MCF 10A (cell line): Measurements from ENCODE around the gene PRRX2. TPM values are rescaled to one million over a fixed set of nuclear protein-coding genes. Genes with fewer than 3 reads are reported as not detected.
A peak's percentile ranks its signal among the peaks of the same experiment; 100 is the strongest.

Experiments used
- BruUV-seq: library from RNA; stranded (reverse); fragments of 400-500 nt; replicated peaks from 2 replicates; lab custom pipeline; 2021; lab: Mats Ljungman, UMichigan
- CTCF ChIA-PET: fragments of 300-600 bp; sonication (Branson Sonifier 250); formaldehyde crosslinking; extraction: SDS; loops from one replicate; lab custom pipeline; 2021; ENCODE audit warnings: antibody characterized with exemption, inconsistent platforms; lab: Yijun Ruan, JAX
- POLR2A ChIA-PET: fragments of 300-600, 350-650 bp; sonication (Branson Sonifier 250); formaldehyde crosslinking; extraction: SDS; loops from one replicate; lab custom pipeline; 2020; ENCODE audit warnings: antibody characterized with exemption, inconsistent platforms; lab: Yijun Ruan, JAX
- DNase-seq: peaks from one replicate; pipeline ENCODE4 v3.0.0-alpha.2; 2018; ENCODE audit not compliant: unreplicated experiment
- H3K27ac Mint-ChIP-seq: one replicate; pipeline ENCODE4 v1.8.0; 2022; ENCODE audit warnings: mild to moderate bottlenecking, low read depth, mixed read lengths; ENCODE audit not compliant: unreplicated experiment
- H3K27me3 Mint-ChIP-seq: one replicate; pipeline ENCODE4 v1.8.0; 2022; ENCODE audit warnings: mixed read lengths; ENCODE audit not compliant: insufficient read depth, unreplicated experiment
- H3K36me3 Mint-ChIP-seq: one replicate; pipeline ENCODE4 v1.8.0; 2022; ENCODE audit warnings: mild to moderate bottlenecking, moderate library complexity, mixed read lengths; ENCODE audit not compliant: insufficient read depth, unreplicated experiment
- H3K4me1 Mint-ChIP-seq: one replicate; pipeline ENCODE4 v1.8.0; 2022; ENCODE audit warnings: mixed read lengths; ENCODE audit not compliant: insufficient read depth, unreplicated experiment
- H3K4me3 Mint-ChIP-seq: one replicate; pipeline ENCODE4 v1.8.0; 2022; ENCODE audit warnings: mild to moderate bottlenecking, moderate library complexity, mixed read lengths; ENCODE audit not compliant: unreplicated experiment
- H3K9me3 Mint-ChIP-seq: one replicate; pipeline ENCODE4 v1.8.0; 2022; ENCODE audit warnings: mixed read lengths; ENCODE audit not compliant: unreplicated experiment
- CTCF ChIP-seq: fragments of 200-600 bp; IDR thresholded peaks from one replicate; pipeline ENCODE4 v1.8.0; 2022; ENCODE audit warnings: antibody characterized with exemption, mild to moderate bottlenecking; ENCODE audit not compliant: unreplicated experiment
- intact Hi-C: fragments of 100-400 bp; cut with micrococcal nuclease; formaldehyde crosslinking; loops from 2 replicates; pipeline ENCODE4 v1.14.1; 2022
- total RNA-seq: library from RNA; stranded (reverse); gene quantifications from 2 replicates; pipeline ENCODE4 v1.2.3, GENCODE V29; 2022

PRRX2 gene
- total RNA-seq, 1 experiment from 2014 or later = not detected

- no peaks in the 10 kb centered on the region for H3K27me3 Mint-ChIP-seq
- DNase-seq = peak; percentile 84
- peaks cover 59% of the 10 kb centered on the region for H3K36me3 Mint-ChIP-seq
- H3K4me3 Mint-ChIP-seq = no peak overlapping the region
- TF ChIP-seq CTCF = peak; percentile 95
- no peak overlapping the region for H3K27ac Mint-ChIP-seq
- peaks cover 26% of the 10 kb centered on the region for H3K4me1 Mint-ChIP-seq
- H3K9me3 Mint-ChIP-seq = no peaks in the 10 kb centered on the region
- ChIA-PET CTCF (interaction anchor here (0.6 to 9.2 kb wide), 15 partner anchors 9 to 797 kb away, joined by 3 to 145 read pairs (median 4); partner anchors contain the start of gene PTGES), POLR2A (interaction anchor here (0.6 to 6.8 kb wide), 14 partner anchors 9 to 97 kb away, joined by 3 to 92 read pairs (median 5); partner anchors contain the start of genes ASB6 and PTGES)
- intact Hi-C loops = loop anchor here (1.0 kb wide), 2 partner anchors 46 to 95 kb away; partner anchors contain the start of gene ASB6
- no TSS peak for BruUV-seq
These were observed 72.2 kb downstream of the PRRX2 start for GRCh38 chr9:129737479-129738274.

DNA sequence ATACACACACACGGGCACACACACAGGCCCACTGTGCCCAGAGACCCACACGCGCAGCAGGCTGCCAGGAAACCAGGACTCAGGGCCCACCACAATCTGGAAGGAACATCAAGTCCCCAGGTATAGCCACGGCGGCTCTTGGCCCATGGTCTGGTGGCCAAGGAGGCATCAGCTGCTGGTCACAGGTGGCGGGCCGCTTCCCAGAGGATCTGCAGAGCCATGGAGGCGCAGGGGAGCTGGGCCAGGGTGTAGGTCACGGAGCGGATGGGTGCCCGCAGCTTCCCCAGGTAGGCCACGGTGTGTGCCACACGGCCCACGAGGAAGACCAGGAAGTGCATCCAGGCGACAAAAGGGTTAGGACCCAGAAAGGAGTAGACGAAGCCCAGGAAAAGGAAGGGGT lies 74.0 kb downstream of the PRRX2 start:
- H3K36me3 Mint-ChIP-seq = peaks cover 76% of the 10 kb centered on the region
- H3K27ac Mint-ChIP-seq = peak overlapping the region; percentile 46
- BruUV-seq = no TSS peak
- no peak for TF ChIP-seq CTCF
- peaks cover 30% of the 10 kb centered on the region for H3K4me1 Mint-ChIP-seq
- DNase-seq = no peak
- ChIA-PET POLR2A (interaction anchor here (0.7 to 6.8 kb wide), 6 partner anchors 12 to 97 kb away, joined by 4 to 92 read pairs (median 9); partner anchors contain the start of gene PTGES), CTCF (interaction anchor here (0.6 to 9.2 kb wide), 8 partner anchors 11 to 615 kb away, joined by 3 to 145 read pairs (median 4); partner anchors contain the start of gene PTGES)
- no peaks in the 10 kb centered on the region for H3K27me3 Mint-ChIP-seq
- intact Hi-C loops = no loop called here
- no peak overlapping the region for H3K4me3 Mint-ChIP-seq
- no peaks in the 10 kb centered on the region for H3K9me3 Mint-ChIP-seq

GRCh38 chr9:129740174-129740573 lies 74.7 kb downstream of the PRRX2 start:
- TF ChIP-seq CTCF = no peak
- POLR2A ChIA-PET = interaction anchor here (2.0 to 6.8 kb wide), 3 partner anchors 11 to 42 kb away, joined by 8 to 92 read pairs (median 68); partner anchors contain the start of gene PTGES
- Mint-ChIP-seq H3K27ac (no peak overlapping the region), H3K4me3 (no peak overlapping the region), H3K27me3 (no peaks in the 10 kb centered on the region), H3K9me3 (no peaks in the 10 kb centered on the region), H3K36me3 (peaks cover 84% of the 10 kb centered on the region), H3K4me1 (peaks cover 30% of the 10 kb centered on the region)
- intact Hi-C loops = no loop called here
- CTCF ChIA-PET = interaction anchor here (0.5 to 9.2 kb wide), 7 partner anchors 11 to 437 kb away, joined by 3 to 145 read pairs (median 3); partner anchors contain the start of gene PTGES
- no TSS peak for BruUV-seq
- DNase-seq = no peak
